ENCODE measurements around the gene INPP5J. TPM values are rescaled to one million over a fixed set of nuclear protein-coding genes. Genes with fewer than 3 reads are reported as not detected.
"Not testable (repeated sequence)": the region's sequence is repeated elsewhere in the genome, so short reads cannot be mapped to it uniquely, and the experiment has no call there.

Gene INPP5J
- total RNA-seq, 4 donors from 2014 or later = 1.4 to 4.2 (median 2.9) TPM

- 93 to 98% methylated on average over 7 of the region's 7 CpGs for WGBS, 2 donors
- no peak for TF ChIP-seq POLR2A (IDR thresholded peaks at IDR 0.05)
- TF ChIP-seq CTCF (IDR thresholded peaks at IDR 0.05) = no peak
- intact Hi-C loops (cut with DNase I; ENCODE audit: low total_unique reads) = no loop called here
- DNase-seq (ENCODE audit: low spot score in 2 of 2) = no peak
- no peak overlapping the region for H3K4me3 ChIP-seq (ENCODE audit: low read depth, poor library complexity, severe bottlenecking)
Observed at GRCh38 chr22:31094741-31095140, 28.0 kb upstream of the INPP5J start.

GRCh38 chr22:31095637-31096249 lies 27.0 kb upstream of the INPP5J start:
- WGBS, 2 donors = 95 to 97% methylated on average over 3 of the region's 3 CpGs
- H3K4me3 ChIP-seq (ENCODE audit: low read depth, poor library complexity, severe bottlenecking) = no peak overlapping the region
- TF ChIP-seq CTCF (IDR thresholded peaks at IDR 0.05) (no peak), POLR2A (IDR thresholded peaks at IDR 0.05) (no peak)
- DNase-seq (ENCODE audit: low spot score in 2 of 2) = no peak
- intact Hi-C loops (cut with DNase I; ENCODE audit: low total_unique reads) = no loop called here

GRCh38 chr22:31096657-31097279 lies 26.0 kb upstream of the INPP5J start:
- H3K4me3 ChIP-seq (ENCODE audit: low read depth, poor library complexity, severe bottlenecking) = no peak overlapping the region
- no peak for DNase-seq (ENCODE audit: low spot score in 2 of 2)
- intact Hi-C loops (cut with DNase I; ENCODE audit: low total_unique reads) = no loop called here
- 93 to 96% methylated on average over 26 to 27 of the region's 27 CpGs for whole genome bisulfite sequencing, 2 donors
- TF ChIP-seq POLR2A (IDR thresholded peaks at IDR 0.05) (no peak), CTCF (IDR thresholded peaks at IDR 0.05) (no peak)

GRCh38 chr22:31097539-31097938 lies 25.2 kb upstream of the INPP5J start:
- WGBS, 2 donors = 96 to 100% methylated on average over 5 of the region's 5 CpGs
- H3K4me3 ChIP-seq (ENCODE audit: low read depth, poor library complexity, severe bottlenecking); intact Hi-C loops (cut with DNase I; ENCODE audit: low total_unique reads); DNase-seq (ENCODE audit: low spot score in 2 of 2): not testable (repeated sequence)

- no peak for TF ChIP-seq POLR2A (IDR thresholded peaks at IDR 0.05)
- no peak for TF ChIP-seq CTCF (IDR thresholded peaks at IDR 0.05)
- intact Hi-C loops (cut with DNase I; ENCODE audit: low total_unique reads) = no loop called here
- no peak for DNase-seq (ENCODE audit: low spot score in 2 of 2)
- 81 to 82% methylated on average over 10 of the region's 10 CpGs for WGBS, 2 donors
- no peak overlapping the region for H3K4me3 ChIP-seq (ENCODE audit: low read depth, poor library complexity, severe bottlenecking)
Observed at GRCh38 chr22:31097941-31098631, 24.7 kb upstream of the INPP5J start.

- TF ChIP-seq POLR2A (IDR thresholded peaks at IDR 0.05) (no peak), CTCF (IDR thresholded peaks at IDR 0.05) (no peak)
- DNase-seq (ENCODE audit: low spot score in 2 of 2) = no peak
- WGBS, 2 donors = 76 to 82% methylated on average over 35 of the region's 36 CpGs
Observed at GRCh38 chr22:31098632-31099110, 24.1 kb upstream of the INPP5J start.

More at GRCh38 chr22:31098632-31099110, 24.1 kb upstream of the INPP5J start:
- intact Hi-C loops (cut with DNase I; ENCODE audit: low total_unique reads) = no loop called here
- H3K4me3 ChIP-seq (ENCODE audit: low read depth, poor library complexity, severe bottlenecking) = no peak overlapping the region
